ENCODE results near the gene ADAMTS17. TPM values are rescaled to one million over a fixed set of nuclear protein-coding genes. Genes with fewer than 3 reads are reported as not detected.

Gene ADAMTS17
- total RNA-seq, 1 experiment from 2014 or later = 4.2 TPM

- Histone ChIP-seq H3K27ac (ENCODE audit: low read depth, low read length) (no peak overlapping the region), H4K20me1 (ENCODE audit: insufficient read depth) (no peaks in the 10 kb centered on the region), H3K9me3 (ENCODE audit: control insufficient read depth in 1 of 2, insufficient read depth in 1 of 2, low read depth in 1 of 2, low read length in 2 of 2) (no peaks in the 10 kb centered on the region), H3K4me1 (ENCODE audit: control insufficient read depth in 1 of 2, insufficient read depth in 2 of 2, low read length in 2 of 2) (no peaks in the 10 kb centered on the region), H3K9me2 (ENCODE audit: insufficient read depth) (no peaks in the 10 kb centered on the region), H3K4me3 (replicated peaks in 1 of 2; ENCODE audit: low read depth in 1 of 2, low read length in 2 of 2) (no peak overlapping the region), H3K36me3 (ENCODE audit: control insufficient read depth in 1 of 2, insufficient read depth in 2 of 2, low read length in 2 of 2) (no peaks in the 10 kb centered on the region), H2AFZ (ENCODE audit: low read depth, low read length, poor library complexity, severe bottlenecking) (no peak overlapping the region), H3K4me2 (ENCODE audit: low read length) (no peak overlapping the region), H3K27me3 (ENCODE audit: insufficient read depth, low read length) (no peaks in the 10 kb centered on the region), H3K79me2 (ENCODE audit: insufficient read depth, low read length) (no peaks in the 10 kb centered on the region), H3K9ac (ENCODE audit: low read length) (no peak overlapping the region)
- TF ChIP-seq EZH2phosphoT487 (IDR thresholded peaks at IDR 0.05; ENCODE audit: borderline replicate concordance) (no peak), ZBTB33 (IDR thresholded peaks at IDR 0.05; ENCODE audit: extremely low read depth, insufficient replicate concordance, low read length) (no peak), CTCF (IDR thresholded peaks at IDR 0.05 in 2 of 3, conservative IDR thresholded peaks at IDR 0.05 in 1 of 3; ENCODE audit: borderline replicate concordance in 1 of 3, insufficient read depth in 1 of 3, low read depth in 2 of 3, low read length in 2 of 3) (no peak), CBX3 (IDR thresholded peaks at IDR 0.05; ENCODE audit: low read depth) (no peak), POLR2A (IDR thresholded peaks at IDR 0.05; ENCODE audit: borderline replicate concordance, extremely low read depth, insufficient read depth, insufficient read length) (no peak), ZFX (IDR thresholded peaks at IDR 0.05) (no peak), EGR1 (IDR thresholded peaks at IDR 0.05; ENCODE audit: low read depth) (no peak), RAD21 (IDR thresholded peaks at IDR 0.05; ENCODE audit: low read depth) (no peak), CEBPB (IDR thresholded peaks at IDR 0.05; ENCODE audit: low read depth) (no peak), EZH2 (IDR thresholded peaks at IDR 0.05) (no peak), SRF (IDR thresholded peaks at IDR 0.05; ENCODE audit: low read depth) (no peak), ELF1 (IDR thresholded peaks at IDR 0.05; ENCODE audit: borderline replicate concordance, low read depth) (no peak)
- TF ChIP-seq, protein P1, sequence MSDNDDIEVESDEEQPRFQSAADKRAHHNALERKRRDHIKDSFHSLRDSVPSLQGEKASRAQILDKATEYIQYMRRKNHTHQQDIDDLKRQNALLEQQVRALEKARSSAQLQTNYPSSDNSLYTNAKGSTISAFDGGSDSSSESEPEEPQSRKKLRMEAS (IDR thresholded peaks at IDR 0.05) = no peak
- TF ChIP-seq, protein P2, sequence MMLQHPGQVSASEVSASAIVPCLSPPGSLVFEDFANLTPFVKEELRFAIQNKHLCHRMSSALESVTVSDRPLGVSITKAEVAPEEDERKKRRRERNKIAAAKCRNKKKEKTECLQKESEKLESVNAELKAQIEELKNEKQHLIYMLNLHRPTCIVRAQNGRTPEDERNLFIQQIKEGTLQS (IDR thresholded peaks at IDR 0.05) = no peak
- ChIA-PET RAD21 (ENCODE audit: low non-redundant PET in 1 of 2, low total read pairs in 2 of 2, uncharacterized antibody in 2 of 2, unreplicated experiment in 2 of 2) (no interaction called here), CTCF (no interaction called here), POLR2A (no interaction called here)
- BruUV-seq (replicated peaks) = no TSS peak
- ATAC-seq (no peak), DNase-seq (ENCODE audit: low read depth, low spot score) (no peak)
- intact Hi-C loops (cut with micrococcal nuclease) = no loop called here
Observed at GRCh38 chr15:100278596-100279380, 63.0 kb downstream of the ADAMTS17 start.

All from HCT116 (cell line).